HL-60 (cell line): ENCODE measurements around the gene STARD3.

Source experiments
- GABPA ChIP-seq: IDR thresholded peaks from 2 replicates; pipeline ENCODE4 v1.6.1; 2012; ENCODE audit warnings: low read depth
- TF ChIP-seq, protein P1 (sequence below): IDR thresholded peaks from one replicate; pipeline ENCODE4 v1.5.1; 2011; ENCODE audit warnings: low read length, control low read depth, inconsistent platforms; ENCODE audit not compliant: insufficient read depth

DNA sequence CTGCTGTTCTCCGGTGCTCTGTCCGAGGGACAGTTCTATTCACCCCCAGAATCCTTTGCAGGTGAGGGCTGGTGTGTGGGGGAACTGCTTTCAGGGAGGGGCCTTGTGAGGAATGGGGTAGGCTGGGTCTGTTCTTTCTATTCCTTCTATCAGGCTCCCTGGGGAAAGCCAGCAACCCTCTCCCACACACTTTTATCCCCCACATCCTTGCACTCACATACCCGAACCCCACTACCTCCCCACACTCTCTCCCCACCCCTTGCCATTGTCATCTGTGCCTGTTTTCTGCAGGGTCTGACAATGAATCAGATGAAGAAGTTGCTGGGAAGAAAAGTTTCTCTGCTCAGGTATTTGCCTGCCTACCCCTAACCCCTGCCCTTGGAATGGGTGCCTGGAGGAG is 21.8 kb downstream of the STARD3 start:
- TF ChIP-seq, protein P1, sequence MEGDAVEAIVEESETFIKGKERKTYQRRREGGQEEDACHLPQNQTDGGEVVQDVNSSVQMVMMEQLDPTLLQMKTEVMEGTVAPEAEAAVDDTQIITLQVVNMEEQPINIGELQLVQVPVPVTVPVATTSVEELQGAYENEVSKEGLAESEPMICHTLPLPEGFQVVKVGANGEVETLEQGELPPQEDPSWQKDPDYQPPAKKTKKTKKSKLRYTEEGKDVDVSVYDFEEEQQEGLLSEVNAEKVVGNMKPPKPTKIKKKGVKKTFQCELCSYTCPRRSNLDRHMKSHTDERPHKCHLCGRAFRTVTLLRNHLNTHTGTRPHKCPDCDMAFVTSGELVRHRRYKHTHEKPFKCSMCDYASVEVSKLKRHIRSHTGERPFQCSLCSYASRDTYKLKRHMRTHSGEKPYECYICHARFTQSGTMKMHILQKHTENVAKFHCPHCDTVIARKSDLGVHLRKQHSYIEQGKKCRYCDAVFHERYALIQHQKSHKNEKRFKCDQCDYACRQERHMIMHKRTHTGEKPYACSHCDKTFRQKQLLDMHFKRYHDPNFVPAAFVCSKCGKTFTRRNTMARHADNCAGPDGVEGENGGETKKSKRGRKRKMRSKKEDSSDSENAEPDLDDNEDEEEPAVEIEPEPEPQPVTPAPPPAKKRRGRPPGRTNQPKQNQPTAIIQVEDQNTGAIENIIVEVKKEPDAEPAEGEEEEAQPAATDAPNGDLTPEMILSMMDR = no peak
- TF ChIP-seq GABPA = no peak
